Neural progenitor cell (in vitro differentiated cells): ENCODE measurements around the gene BICDL1.

Experiments used
- EZH2phosphoT487 ChIP-seq: fragments of 200-600 bp; sonication (generic); IDR thresholded peaks from 2 replicates; pipeline ENCODE4 v1.6.1; 2017; ENCODE audit warnings: antibody characterized with exemption
- TF ChIP-seq, protein P1 (sequence below): fragments of 200-600 bp; sonication (generic); IDR thresholded peaks from 2 replicates; pipeline ENCODE4 v1.5.1; 2017; ENCODE audit warnings: antibody characterized with exemption, mild to moderate bottlenecking

DNA sequence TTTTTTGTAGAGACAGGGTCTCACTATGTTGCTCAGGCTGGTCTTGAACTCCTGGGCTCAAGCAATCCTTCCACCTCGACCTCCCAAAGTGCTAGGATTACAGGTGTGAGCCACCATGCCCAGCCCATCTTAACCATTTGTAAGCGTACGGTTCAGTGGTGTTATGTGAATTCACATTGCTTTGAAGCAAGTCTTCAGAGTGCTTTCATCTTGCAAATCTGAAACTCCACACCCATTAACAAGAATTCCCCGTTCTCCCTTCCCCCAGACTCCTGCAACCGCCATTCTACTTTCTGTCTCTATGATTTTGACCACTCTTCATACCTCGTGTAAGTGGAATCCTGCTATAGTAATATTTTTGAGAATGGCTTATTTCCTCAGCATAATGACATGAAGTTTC lies 24.9 kb upstream of the BICDL1 start:
- no peak for TF ChIP-seq EZH2phosphoT487
- TF ChIP-seq, protein P1, sequence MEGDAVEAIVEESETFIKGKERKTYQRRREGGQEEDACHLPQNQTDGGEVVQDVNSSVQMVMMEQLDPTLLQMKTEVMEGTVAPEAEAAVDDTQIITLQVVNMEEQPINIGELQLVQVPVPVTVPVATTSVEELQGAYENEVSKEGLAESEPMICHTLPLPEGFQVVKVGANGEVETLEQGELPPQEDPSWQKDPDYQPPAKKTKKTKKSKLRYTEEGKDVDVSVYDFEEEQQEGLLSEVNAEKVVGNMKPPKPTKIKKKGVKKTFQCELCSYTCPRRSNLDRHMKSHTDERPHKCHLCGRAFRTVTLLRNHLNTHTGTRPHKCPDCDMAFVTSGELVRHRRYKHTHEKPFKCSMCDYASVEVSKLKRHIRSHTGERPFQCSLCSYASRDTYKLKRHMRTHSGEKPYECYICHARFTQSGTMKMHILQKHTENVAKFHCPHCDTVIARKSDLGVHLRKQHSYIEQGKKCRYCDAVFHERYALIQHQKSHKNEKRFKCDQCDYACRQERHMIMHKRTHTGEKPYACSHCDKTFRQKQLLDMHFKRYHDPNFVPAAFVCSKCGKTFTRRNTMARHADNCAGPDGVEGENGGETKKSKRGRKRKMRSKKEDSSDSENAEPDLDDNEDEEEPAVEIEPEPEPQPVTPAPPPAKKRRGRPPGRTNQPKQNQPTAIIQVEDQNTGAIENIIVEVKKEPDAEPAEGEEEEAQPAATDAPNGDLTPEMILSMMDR, result no peak
